HCT116 (cell line): ENCODE data around the gene ANKLE1.

Experiments
- POLR2A ChIP-seq: IDR thresholded peaks from 2 replicates; pipeline ENCODE4 v1.7.0; 2011; ENCODE audit warnings: borderline replicate concordance; ENCODE audit not compliant: insufficient read depth, insufficient read length; ENCODE audit errors: extremely low read depth
- SRF ChIP-seq: IDR thresholded peaks from 2 replicates; pipeline ENCODE4 v1.6.1; 2012; ENCODE audit warnings: low read depth
- TF ChIP-seq, protein P1 (sequence below), 3 experiments: fragments of 200-600 bp in 1 of 3; sonication (generic) in 1 of 3; IDR thresholded peaks in 2 of 3; conservative IDR thresholded peaks in 1 of 3; 2 replicates each; pipeline ENCODE4 v1.5.1; 2012 to 2017; ENCODE audit warnings: low read depth in 2 of 3, low read length in 2 of 3, antibody characterized with exemption in 1 of 3, borderline replicate concordance in 1 of 3, control low read depth in 1 of 3, mild to moderate bottlenecking in 1 of 3, mixed read lengths in 1 of 3, mixed run types in 1 of 3, moderate library complexity in 1 of 3; ENCODE audit not compliant: insufficient read depth in 1 of 3

DNA sequence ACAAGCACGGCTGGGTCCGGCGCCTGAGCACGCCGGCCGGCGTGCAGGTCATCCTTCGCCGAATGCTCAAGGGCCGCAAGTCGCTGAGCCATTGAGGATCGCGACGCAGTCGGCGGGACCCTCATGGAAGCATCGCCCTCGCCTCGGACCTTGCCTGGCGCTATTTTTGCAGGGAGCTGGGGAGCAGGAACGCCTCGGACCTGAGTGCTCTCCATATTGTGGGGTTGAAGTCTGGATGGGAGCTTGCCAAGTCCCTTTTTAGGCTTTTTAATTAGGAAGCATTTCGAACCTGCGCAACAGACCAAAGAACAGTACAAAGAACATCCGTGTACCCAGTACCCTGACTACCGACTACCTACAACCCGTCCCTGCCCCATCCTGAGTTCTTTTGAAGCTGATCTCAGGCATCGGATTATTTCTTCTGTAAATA lies 24.6 kb downstream of the ANKLE1 start:
- no peak for TF ChIP-seq POLR2A
- TF ChIP-seq, protein P1, sequence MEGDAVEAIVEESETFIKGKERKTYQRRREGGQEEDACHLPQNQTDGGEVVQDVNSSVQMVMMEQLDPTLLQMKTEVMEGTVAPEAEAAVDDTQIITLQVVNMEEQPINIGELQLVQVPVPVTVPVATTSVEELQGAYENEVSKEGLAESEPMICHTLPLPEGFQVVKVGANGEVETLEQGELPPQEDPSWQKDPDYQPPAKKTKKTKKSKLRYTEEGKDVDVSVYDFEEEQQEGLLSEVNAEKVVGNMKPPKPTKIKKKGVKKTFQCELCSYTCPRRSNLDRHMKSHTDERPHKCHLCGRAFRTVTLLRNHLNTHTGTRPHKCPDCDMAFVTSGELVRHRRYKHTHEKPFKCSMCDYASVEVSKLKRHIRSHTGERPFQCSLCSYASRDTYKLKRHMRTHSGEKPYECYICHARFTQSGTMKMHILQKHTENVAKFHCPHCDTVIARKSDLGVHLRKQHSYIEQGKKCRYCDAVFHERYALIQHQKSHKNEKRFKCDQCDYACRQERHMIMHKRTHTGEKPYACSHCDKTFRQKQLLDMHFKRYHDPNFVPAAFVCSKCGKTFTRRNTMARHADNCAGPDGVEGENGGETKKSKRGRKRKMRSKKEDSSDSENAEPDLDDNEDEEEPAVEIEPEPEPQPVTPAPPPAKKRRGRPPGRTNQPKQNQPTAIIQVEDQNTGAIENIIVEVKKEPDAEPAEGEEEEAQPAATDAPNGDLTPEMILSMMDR (IDR thresholded peaks at IDR 0.05 in 2 of 3, conservative IDR thresholded peaks at IDR 0.05 in 1 of 3; ENCODE audit: borderline replicate concordance in 1 of 3, insufficient read depth in 1 of 3, low read depth in 2 of 3, low read length in 2 of 3): no peak
- TF ChIP-seq SRF: no peak
